ENCODE results near the gene PDP2.

PDP2 gene

DNA sequence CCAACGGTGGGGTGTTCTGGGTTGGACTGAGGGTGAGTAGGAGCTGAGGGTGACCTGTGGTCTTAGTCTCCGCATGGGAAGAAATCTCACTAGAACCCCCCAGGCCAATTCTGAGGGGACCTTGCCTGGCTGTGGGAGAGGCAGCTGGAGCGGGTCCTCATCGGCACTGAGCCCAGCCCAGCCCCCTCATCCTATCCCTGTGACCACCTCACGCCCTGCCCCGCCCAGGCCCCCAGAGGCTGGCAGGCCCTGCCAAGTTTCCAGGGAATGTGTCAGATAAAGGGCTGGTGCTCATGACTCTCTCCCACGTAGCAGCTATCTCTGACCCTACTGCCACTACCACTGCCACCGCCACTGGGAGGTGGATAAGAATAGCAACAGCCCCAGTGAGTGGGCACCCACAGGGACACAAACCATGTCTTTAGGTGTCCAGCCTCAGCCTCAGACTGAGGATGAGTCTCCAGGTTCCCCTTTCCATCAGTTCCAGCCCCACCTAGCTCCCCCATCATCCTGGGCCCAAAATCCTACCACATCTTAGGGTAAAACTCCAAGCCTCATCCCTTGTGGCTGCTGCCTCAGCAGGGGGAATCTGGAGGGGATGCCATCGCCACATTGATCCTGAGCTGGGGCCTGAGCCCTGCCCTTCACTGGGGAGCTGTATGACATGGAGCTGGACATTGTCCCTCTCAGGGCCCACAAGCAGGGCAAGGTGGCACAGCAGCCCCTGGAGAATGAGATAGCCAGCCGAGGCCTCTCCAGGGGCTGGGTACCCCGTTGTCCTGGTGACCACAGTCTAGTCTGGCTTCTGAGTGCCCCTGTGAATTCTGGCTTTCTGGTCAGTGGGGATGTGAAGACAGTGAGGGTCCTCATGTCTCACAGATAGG lies 23.5 kb downstream of the PDP2 start:
- DNase-seq (ENCODE audit: low read depth in 2 of 2): no peak

DNA sequence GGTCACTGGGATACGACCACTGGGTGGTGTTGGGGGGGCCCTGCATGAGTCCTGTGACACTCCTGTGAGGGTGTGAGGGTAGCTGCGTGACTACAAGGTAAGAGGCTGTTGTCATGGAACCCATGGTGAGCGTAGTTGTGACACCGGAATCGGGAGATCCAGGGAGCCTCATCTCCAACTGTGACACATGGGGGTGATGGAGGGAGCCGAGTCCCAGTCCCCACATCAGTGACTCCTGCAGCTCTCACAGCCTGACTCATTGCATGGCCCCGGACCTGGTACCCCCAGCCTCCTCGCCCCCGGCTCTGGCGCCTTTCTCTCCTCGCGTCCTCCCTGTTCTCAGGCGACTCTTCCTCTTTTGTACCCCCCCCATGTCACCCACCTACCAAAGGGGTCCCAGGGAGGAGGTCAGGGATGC lies 24.1 kb downstream of the PDP2 start:
- no peak for DNase-seq (ENCODE audit: low read depth in 2 of 2)

DNA sequence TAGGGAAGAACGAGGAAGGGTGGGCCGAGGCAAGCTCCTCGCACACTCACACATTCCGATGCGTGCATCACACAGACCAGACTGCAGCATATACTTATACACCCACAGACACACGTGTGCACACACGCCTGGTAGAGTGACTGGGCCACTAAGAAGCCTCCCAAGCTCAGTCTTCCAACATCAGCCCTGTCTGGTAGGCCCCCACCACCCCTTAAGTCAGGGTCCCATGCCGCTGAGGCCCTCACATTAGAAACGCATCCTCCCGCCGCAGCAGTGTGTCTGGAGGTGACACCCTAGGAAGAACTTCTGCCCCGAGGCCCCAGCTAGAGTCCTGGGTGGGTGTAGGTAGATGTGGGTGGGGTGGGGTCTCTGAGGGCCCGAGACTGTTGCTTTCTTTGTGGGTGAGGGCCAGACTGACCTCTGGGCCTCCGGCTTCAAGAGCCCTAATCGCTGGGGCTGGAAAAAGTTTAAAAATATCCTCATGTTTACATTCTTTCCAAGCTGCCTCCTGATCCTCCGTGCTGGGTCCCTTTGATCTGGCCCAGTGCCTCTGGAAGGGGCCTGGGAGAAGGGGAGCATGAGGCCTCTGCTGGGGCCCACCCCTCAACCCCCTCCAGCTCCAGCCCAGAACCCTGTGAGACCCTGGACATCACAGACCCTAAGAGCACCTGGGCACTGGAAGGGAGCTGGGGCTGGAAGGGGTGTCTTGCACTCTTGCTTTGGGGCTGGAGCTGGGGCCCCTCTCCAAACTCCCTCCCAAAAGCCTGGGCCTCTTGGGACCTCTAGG lies 24.7 kb downstream of the PDP2 start:
- no peak for DNase-seq (ENCODE audit: low read depth in 2 of 2)

DNA sequence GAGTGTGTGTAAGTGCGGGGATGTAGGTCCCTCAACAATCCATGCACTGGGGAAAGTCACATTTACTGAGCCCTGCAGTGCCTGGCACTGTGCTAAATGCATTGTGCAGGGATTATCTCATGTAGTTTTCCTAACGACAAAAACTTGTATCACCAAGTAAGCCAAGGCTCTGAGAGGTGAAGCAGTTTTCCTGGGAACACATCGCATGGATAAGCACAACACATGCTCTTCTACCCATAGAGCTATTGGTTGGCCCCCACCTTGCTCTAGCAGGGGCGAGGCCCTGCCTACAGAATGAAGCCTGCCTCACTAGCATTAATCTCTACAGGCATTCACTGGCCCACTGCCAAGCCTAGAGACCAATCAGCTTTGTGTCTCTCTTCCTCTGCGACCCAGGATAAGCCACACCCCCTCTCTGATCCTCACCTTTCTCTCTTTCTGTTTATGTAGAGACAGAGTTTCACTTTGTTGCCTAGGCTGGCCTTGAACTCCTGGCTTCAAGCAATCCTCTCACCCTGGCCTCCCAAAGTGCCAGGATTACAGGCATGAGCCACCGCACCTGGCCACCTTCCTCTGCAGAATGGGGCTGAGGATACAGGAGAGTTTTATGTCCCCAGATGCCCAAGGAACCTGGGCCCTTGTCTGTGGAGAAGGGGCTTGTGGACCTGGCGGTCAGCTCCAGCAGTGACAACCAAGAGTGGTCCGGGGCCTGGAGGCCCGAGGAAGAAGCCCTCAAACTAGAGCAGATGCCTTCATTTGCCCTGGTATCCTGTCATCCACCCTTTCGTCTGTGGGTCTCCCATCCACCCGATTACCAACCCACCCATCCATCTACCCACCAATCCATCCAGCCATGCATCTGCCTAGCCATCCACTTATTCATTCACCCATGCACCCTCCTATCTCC lies 25.6 kb downstream of the PDP2 start:
- DNase-seq (ENCODE audit: low read depth in 2 of 2): peak in 1 of 2 donors; percentile 25

DNA sequence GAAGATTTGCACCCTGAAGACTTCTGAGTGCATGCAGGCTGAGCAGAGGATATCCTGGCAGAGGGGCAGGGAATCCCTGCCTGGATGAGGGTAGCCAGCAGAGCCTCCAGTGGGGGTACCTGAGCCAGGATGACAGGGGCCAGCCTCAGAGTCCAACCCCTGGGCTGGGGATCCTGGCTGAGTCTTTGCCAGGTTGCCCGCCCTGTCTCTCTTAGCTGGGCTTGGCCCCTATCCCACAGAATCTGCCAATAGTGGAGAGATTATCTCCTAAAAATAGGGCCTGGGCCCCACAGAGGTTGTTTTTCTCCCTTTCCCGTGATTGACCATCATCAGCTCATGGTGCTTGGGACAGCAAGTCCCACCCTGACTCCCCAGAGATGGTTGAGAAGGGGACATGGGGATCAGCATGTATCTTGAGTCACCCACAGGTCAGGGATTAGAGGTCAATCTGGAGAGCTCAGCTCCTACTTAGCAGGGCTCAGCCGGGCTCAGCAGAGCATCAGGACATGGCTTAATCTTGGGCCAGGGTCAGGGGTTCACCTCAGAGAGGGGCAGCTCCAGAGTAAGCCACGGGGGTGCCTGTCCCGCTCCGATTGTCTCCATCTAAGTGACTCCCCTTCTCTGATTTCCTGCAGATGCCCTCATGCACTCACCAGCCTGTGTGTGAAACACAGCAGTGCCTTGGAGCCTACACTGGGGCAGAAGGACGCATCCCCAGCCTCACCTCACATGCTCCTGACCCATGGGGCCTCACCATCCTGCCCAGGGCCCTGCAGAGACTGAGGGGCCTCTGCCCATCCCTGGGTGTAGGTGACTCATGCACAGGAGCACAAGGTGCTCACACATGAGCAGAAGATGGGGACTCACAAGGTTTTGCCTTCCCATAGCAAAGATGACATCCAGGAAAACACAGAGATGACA lies 26.9 kb downstream of the PDP2 start:
- no peak for DNase-seq (ENCODE audit: low read depth in 2 of 2)

DNA sequence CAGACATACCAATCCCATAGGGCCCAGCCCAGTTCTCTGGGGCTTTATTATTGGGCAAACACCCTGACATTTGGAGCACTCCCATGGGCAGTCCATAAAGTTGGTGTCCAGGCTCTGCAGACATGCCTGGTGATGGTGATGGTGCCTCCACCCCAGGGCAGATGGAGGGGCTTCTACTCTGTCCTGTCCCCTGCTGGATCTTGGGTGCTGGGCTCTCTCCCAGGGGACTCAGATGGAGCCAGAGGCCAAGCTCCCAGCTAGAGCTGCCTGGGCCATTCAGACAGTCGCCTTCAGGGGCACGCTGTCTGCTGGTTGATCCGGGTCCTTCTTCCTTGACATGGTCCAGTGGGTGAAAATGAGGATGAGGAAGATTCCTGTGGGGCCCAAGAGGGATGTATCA lies 27.8 kb downstream of the PDP2 start:
- DNase-seq (ENCODE audit: low read depth in 2 of 2): no peak

DNA sequence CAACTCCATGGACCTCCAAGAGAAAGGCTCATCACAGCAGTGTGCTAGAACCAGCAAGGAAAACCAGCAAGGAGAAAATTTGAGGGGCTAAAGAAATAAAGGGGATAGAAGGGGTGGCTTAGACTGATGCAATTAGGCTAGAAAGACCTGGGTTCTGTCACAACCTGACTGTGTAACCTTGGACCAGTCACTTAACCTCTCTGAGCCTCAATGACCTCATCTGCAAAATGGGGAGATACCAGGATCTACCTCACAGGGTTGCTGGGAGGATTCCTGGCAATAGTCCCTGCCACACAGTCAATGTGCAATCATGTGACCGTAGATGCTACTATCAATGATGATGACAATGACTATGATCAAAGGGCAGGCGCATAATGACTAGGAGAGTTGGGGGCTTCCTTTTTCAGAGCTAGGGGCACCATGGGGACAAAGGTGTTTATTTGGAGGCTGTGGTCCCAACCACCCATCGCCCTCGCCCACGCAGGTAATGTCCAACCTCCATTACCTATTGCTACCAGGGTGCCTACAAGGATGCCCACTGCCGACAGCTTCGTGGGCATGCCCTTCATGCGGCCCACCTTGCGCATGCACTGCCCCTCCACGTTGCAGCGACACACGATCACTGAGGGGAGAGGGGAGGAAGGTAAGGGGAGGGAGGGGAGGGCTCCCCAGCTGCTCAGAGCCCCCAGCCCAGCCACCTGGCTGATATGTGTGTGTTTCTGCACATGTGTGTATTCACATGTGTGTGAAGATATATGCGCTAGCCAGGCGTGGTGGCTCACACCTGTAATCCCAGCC lies 28.6 kb downstream of the PDP2 start:
- DNase-seq (ENCODE audit: low read depth in 2 of 2): no peak

DNA sequence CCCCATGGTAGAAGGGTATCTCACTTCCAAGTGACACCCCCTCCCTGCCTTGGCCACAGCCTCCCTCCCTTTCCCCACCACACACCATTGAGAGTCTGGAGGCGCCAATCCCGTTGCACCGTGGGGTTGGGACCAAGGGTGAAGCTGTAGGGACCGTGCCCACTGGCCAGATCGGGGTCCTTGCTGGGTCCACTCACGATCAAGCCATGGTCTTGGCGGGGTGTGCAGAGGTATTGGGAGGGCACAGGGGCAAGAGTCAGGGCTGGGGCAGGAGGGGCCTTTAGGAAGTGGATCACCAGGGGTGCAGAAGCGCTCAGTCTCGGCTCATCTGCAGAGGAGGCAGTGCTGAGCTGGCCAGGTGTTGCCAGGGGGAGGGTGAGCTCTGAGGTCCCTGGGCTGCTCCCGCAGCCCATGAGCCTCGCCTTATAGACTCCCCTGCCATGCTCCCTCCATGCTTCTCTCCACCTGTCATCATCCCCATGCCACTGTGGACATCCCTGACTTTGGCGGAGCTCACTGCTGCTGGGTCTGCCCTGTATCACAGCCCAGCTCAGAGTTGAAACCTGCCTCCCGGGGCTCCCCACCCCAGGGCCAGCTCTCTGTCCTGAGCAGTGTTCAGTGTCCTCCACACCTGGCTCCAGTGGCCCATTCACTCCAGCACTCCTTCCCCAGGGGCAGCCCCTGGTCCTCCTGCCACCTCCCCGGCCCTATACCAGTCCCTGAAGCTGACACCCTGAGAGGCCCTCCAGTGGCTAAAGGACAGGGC lies 30.0 kb downstream of the PDP2 start:
- no peak for DNase-seq (ENCODE audit: low read depth in 2 of 2)

DNA sequence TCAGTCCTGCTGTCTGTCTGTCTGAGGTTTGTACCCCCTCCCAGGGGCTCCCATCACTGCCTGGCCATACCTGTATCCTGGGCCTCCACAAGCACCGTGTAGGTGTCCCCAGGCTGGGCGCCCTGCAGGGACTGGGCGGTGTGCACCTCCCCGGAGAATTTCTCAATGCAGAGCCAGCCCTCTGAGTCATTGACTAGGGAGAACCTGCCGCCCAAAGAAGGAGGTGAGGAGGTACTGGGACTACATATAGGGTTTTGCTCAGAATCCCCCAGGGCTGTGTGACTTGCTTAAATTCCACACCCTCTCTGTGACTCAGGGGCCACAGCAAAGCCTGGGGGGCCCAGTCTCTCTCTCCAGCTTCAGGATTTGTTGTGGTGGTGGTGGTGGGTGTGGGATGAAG lies 30.8 kb downstream of the PDP2 start:
- DNase-seq (ENCODE audit: low read depth in 2 of 2): no peak

DNA sequence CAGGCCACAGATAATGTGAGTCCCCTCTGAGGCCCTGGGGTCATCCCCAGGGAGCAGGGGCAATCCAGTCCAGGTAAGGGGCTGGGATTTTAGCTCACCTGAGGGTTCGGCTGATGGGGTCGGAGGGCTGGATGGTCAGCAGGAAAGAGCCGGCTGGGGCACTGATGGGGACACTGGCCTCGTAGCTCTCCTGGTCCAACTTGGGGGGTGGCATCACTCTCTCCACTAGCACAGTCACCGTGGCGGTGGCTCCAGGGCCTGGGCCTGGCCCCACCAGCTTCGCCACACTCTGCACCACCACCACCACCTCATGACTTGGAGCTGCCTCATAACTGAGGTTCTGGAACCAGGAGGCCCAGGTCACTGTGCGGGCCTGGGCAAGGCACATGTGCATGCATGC lies 31.5 kb downstream of the PDP2 start:
- DNase-seq (ENCODE audit: low read depth in 2 of 2): no peak

DNA sequence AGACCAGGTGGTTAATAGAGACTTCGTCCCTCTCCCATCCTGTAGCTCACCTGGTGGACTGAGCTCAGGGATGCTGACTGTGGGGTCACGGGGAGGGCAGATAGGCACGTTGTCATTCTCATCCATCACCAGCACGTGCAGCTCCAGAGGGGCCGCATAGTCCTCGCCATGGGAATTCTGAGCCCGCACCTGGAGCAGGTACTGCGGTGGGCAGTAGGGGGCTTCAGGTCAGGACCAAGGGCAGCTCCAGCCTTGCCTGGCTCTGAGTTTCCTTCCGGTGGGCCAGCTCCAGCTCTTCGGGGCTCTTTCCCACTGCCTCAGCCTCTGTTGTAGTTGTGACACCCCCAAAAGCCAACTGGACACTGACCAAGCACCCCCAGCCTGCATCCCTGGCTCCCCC lies 32.8 kb downstream of the PDP2 start:
- no peak for DNase-seq (ENCODE audit: low read depth in 2 of 2)

DNA sequence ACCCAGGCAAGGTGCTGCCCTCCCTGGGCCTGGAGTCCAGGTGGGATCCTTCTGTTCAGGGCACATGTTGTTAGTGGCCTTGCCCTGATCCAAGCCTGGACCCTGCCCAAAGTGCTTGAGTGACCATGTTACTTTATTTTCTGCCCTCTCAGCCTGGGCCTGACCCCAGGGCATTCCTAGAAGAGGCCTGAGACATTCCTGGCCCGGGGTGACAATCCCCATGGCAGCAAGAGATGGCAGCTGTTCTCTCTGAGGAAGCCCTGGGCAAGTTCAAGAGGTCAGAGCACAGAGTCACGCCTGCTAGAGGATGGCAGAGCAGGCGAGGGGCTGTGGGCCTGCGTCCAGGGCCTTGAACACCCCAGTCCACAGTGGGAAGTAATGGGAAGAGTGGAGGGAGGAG lies 33.4 kb downstream of the PDP2 start:
- DNase-seq (ENCODE audit: low read depth in 2 of 2): no peak

DNA sequence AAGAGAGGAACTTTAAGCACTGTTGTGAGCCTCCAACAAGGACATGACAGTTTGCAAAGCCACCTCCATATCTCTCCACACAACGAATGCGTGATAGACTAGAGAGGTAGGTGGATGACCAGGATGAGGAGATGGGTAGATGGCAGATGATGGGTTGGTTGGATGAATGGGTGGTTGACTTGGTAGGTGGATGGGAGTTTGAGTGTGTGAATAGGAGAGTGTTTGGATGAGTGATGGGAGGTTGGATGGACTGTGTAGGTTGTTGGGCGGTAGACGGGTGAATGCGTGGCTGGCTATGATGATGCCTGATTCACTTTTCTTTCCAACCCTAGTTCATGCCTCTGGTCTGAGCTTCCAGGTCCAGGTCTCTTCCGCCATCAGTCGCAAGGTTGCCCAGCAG lies 34.2 kb downstream of the PDP2 start:
- DNase-seq (ENCODE audit: low read depth in 2 of 2): no peak

DNA sequence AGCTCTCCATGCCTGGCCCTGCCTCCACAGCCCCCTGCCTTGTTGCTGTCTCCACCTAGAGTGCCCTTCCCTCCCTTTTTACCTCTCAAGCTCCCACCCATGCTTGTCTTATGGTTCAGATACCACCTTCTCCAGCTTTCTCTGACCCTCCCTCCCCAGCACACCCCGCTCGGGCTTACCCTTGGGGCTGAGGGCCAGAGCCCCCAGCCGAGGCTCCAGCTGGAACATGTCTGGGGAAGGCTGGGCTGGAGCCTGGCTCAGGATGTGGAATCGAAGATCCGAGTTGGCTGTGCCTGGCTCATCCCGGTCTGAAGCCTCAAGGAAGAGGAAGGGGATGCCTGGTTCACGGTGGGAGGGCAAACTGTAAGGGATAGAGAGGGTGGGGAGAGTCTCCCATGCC lies 34.7 kb downstream of the PDP2 start:
- no peak for DNase-seq (ENCODE audit: low read depth in 2 of 2)

DNA sequence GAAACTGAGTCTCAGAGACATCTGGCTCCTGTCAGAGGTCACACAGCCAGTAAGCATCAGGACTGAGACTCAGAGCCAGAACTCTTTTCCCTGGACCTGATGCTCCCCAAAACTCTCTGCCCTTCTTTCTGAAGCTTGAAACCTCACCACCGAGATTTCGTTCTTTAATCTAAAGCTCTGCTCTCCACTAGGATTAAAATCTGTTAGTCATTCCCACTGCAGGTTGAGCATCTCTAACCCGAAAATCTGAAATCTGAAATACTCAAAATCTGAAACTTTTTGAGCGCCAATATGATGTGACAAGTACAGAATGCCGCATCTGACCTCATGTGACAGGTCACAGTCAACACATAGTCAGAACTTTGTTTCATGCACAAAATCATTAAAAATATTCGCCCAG lies 36.2 kb downstream of the PDP2 start:
- DNase-seq (ENCODE audit: low read depth in 2 of 2): no peak

DNA sequence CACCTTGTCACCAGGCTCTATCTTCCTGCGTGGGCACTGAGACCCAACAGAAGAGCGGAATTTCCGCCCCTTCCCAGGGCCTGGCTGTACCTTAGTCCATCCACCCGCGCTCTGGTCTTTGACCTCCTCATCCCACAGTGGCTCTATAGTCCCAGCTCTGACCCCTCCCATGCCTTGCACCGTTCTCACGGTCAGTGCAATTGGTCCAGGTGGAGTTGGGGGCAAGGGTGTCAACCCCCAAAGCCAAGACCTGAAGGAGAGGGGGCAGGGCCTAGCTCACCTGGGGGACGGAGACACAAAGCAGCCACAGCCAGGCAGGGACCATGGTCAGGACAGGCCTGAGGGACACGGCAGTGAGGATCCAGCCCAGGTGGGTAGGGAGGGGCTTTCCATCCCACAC lies 37.4 kb downstream of the PDP2 start:
- DNase-seq (ENCODE audit: low read depth in 2 of 2): no peak

DNA sequence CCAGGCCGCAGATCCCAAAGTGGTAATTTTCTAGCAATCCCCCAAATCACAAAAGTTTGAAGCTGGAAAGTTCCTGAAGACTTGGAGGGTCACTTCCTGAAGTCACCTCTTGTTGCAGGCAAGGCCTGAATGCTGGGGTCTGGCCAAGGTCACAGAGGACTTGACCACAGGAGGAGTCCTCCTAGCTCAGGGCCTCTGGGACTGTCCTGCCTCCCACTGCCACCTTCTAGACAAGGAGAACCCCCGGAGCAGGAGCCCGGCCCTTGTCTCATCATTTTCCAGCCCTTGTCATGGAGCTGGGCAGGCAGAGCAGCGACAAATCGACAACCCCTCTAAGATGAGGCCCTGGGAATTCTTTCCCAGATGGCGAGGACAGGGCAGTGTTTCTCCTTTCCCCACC lies 38.0 kb downstream of the PDP2 start:
- DNase-seq (ENCODE audit: low read depth in 2 of 2): no peak

DNA sequence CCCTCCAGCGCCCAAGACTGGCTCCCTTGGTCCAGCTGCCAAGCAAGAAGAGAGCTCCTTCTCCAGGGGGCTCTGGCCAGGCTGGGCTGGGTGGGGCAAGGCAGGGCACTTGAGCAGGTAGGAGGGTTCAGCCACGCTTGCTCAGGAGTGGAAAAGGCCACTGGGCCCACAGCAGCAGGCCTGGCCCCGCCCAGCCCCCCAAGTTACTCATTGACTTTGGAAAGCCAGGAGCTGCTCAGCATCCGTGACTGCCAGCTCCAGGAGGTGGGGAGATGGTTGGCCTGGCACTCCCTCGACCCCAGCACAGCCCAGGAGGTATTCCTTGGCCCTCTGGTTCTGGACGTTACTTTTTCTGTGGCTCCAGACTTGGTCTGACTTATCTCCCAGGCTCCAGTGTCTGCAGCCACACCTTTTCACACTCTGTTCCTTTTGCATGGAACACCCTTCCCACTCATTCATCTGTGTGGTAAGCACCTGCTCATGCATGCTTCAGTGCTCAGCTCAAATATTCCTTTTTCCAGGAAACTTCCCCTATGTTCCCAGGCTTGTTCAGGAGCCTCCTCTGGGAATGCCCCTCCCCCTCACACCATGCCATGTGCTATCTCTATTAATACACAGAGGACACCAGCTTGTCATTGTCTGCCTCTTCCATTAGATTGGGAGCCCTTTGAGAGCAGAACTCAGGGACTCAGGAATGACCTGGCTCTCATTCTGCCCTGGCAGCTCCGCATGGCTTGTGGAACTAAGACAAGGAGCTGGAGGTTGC lies 38.7 kb downstream of the PDP2 start, which contains the start of gene CDH16:
CDH16 (minus strand) TSS at position 83 of the 766 bp plus-strand sequence. CDS start 820 bp downstream, outside the sequence.
- no peak for DNase-seq (ENCODE audit: low read depth in 2 of 2)

Data from stimulated activated CD4-positive, alpha-beta T cell treated with anti-CD3 and anti-CD28 coated beads, Interleukin-15, amount 100 ng/mL, for 48 hours (primary cell).